HG03108 (cell line): ENCODE data around the gene TRAF3.
A peak's percentile ranks its signal among the peaks of the same experiment; 100 is the strongest.
"Not testable (repeated sequence)": the region's sequence is repeated elsewhere in the genome, so short reads cannot be mapped to it uniquely, and the experiment has no call there.

Source experiments
- ATAC-seq: cut with Tn5 transposase; IDR thresholded peaks from one replicate; pipeline ENCODE4 v1.9.1; 2021; ENCODE audit warnings: moderate library complexity; ENCODE audit not compliant: unreplicated experiment

Gene TRAF3

DNA sequence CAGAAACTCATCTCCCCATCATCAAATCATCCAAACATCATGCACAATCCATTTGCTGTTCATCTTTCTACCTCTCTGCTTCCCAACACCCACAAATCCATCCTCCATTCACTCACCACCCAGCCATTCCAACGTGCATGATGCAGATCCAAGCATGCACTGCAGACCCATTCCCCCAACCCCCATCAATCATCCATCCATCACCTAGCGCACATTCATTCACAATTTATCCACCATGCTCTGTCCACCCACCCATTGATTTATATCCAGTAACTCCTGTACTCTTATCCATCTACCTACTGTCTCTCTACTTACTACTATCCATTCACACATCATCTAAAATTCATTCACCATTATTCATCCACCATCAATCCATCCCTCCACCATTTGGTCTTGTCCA is 141.2 kb downstream of the TRAF3 start:
- no peak for ATAC-seq

DNA sequence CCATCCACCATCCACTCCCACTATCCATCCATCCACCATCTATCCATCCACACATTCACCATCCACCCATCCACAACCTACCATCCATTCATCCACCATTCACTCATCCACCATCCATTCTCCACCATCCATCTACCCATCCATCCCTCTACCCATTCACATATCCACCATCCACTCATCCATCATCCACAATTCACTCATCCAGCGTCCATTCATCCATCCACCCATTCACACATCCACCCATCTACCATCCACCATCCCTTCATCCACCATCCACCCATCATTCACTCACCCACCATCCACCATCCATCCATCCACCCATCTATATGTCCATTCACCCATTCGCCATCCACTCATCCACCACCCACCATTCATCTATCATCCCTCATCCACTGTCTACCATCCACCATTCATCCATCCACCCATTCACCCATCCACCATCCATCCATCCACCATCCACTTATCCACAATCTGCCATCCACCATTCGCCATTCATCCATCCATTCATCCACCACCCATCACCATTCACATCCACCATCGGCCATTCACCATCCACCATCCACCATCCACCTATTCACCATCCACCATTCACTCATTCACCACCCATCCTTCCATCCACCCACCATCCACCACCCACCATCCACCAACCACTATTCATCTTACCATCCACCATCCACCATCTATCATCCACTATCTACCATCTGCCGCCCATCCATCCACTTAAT is 143.2 kb downstream of the TRAF3 start:
- no peak for ATAC-seq

DNA sequence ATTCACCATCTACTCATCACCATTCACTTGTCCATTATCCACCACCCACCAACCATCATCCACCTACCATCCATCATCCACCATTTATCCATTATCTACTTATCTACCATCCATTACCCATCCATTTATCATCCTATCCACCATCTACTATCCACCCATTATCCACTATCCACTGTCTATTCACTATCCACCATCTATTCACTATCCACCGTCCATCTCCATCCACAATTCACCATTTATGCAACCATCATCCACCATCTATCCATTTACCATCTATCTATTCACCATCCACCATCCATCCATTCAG is 143.7 kb downstream of the TRAF3 start:
- ATAC-seq = no peak

DNA sequence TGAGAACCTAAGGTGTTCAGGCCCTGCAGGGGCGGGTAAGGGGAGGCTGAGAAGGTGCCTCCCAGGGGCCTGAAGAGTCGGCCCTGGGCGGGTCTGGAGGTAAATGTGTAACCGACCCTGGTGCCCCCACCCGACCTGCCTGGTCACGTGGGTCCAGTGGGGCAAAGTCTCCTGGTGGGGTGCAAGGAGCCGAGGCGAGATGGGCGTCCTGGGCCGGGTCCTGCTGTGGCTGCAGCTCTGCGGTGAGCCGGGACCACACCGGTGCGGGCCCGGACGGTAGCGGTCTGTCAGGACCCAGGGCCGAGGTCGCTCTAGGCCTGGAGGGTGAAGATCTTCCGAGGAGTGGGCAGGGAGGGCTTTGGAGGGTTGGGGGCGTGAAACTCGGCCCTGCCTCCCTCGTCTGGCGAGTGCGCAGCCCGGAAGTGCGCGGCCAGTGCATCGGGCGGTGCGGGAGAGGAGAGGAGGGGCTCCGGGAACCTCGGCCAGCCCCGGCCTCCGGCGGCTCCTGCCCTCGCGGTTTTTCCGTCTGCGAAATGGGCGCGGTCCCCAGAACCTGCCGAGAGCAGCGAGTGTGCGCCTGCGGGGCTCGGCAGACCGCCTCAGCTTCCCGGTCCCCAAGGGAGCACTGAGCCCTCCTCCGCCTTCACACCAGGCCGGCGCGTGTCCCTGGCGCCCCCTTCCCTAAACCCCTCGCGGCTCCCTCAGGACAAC is 145.4 kb downstream of the TRAF3 start, which contains the start of gene AMN:
TSS of gene AMN (plus strand) at position 174 of the 711 bp plus-strand sequence. CDS start at position 200, 26 bp downstream.
- no peak for ATAC-seq

DNA sequence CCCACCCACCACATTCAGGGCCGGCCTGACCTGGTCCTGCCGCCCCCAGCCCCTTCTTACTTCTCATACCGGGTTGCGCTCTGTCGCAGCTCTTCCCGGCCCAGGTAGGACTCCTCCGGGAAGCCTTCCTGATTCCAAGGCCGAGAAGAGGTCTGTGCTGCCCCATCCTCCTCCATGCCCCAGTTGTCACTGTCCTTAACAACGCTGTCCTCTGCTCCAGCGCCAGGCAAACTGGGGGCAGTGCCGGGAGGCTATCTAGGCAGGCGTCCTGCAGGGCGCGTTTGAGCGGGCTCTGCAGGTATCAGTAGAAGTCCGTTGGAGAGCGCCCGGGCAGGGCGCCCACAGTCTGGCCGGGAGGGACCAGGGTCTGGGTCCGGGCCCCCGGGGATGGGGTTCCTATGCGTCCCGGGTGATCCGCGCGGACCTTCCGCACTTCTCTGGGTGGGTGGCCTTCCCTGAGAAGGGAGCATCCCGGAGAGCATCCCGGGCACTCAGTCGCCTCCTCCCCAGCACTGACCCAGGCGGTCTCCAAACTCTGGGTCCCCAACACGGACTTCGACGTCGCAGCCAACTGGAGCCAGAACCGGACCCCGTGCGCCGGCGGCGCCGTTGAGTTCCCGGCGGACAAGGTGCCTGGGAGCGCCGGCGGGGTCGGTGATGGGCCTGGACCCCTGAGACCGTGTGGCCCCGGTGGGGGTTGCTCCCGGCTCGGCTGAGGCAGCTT is 146.1 kb downstream of the TRAF3 start:
- ATAC-seq = no peak

DNA sequence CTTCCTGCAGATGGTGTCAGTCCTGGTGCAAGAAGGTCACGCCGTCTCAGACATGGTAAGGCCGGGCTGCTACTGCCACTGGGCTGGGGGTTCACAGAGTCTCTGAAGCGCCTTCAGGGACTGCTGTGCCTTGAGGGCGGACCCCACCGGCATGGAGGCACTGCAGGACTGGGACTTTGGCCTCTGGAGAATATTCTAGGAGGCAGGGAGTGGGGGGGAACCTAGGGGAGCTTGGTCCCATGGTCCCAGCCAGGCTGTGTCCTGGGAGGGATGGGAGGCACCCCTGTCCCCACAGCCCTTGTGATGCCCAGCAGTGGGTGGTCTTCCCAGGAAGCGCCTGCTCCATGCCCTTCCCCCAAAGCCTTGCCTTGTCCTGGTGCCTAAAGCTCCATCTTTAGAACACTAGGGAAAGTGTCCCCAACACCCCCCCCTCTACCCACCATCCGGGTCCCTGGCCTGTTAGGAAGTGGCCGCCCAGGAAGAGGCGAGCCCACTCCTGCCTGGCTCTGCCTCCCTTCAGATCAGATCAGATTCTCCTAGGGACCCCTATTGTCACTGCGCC is 146.8 kb downstream of the TRAF3 start:
- ATAC-seq = no peak

DNA sequence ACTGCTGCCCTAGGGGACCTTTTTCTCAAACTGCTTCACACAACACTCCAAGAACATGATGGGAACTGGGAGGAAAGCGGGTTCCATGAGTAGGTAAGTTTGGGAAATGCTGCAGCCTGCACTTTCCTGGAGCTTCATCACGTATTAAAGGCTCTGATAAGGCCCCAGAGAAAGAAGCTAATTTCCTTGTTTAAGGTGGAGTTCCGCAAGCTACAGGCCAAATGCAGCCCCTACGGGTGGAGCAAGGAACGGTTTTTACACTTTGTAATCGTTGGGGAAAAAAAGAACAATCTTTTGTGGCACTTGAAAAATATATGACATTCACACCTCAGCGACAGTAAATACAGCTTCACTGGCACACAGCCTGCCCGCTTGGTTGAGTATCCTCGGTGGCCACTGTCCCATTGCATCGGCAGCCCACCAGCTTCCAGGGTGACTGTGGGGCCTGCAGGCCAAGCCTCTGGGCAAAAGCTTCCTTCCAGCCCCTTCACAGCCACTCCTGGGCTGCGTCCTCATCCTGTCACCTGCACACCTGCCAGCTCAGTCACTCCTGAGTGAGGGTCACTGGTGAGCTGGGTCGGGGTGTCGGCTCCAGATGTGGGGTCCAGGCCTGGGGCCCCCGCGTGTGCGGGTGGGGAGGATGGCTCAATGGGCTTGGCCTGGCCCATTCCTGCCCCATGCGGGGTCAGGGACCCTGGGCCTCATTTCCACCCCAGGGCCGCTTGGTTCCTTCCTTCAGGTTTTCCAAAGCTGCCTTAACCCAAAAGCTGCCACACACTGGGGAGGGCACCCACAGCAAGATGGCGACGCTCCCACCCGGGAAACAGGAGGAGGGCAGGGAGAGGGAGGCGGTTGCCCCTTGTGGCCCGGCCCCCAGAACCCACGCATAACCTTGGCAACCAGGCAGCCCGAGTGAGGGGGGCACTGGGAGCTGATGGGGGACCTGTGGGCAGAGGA is 147.7 kb downstream of the TRAF3 start:
- ATAC-seq = no peak

DNA sequence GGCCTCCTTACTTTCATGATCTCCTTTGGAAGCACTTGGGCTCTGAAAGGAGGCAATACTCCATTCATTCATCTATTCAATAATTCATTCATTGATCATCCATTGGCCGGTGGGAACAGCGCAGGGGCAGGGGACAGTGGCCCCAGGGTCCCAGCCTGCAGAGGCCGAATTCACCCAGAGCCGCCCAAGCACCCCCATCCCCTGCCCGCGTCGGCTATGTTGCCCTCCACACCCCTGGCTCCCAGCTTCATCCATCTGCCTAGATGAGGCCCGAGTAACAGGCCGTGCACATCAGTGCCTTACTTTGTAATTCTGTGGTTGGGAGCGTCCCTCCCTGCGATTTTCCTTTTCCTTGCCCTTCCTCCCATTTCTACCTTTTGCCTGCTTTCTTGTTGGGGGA is 148.4 kb downstream of the TRAF3 start:
- no peak for ATAC-seq

DNA sequence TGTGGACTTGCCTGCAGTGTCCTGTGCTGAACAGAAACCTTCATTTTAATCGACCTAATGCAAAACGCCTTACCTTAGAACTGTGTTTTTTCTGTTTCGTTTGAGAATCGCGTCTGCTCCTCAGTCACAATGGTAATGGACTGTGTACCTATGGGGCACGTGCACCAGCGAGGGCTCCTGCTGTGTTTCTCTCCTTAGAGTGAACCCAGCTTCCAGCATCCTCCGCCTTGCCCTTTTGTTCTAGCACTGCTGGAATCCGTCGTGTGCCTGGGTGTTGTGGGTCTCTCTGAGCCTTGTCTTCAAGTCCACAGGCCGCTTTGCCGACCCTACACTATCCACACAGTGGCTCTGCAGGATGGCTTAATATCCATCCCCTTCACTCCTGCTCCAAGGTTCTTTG is 148.9 kb downstream of the TRAF3 start:
- no peak for ATAC-seq

DNA sequence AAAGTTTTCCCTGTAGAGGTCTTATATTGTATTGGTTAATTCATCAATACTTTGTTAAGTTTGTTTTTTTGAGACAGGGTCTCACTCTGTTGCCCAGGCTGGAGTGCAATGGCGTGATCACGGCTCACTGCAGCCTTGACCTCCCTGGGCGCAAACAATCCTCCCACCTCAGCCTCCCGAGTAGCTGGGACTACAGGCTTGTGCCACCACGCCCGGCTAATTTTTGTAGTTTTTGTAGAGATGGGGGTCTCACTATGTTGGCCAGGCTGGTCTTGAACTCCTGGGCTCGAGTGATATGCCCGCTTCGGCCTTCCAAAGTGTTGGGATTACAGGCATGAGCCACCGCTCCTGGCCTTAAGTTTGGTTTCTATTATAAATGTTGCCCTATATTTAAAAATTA is 149.6 kb downstream of the TRAF3 start:
- not testable (repeated sequence) for ATAC-seq

DNA sequence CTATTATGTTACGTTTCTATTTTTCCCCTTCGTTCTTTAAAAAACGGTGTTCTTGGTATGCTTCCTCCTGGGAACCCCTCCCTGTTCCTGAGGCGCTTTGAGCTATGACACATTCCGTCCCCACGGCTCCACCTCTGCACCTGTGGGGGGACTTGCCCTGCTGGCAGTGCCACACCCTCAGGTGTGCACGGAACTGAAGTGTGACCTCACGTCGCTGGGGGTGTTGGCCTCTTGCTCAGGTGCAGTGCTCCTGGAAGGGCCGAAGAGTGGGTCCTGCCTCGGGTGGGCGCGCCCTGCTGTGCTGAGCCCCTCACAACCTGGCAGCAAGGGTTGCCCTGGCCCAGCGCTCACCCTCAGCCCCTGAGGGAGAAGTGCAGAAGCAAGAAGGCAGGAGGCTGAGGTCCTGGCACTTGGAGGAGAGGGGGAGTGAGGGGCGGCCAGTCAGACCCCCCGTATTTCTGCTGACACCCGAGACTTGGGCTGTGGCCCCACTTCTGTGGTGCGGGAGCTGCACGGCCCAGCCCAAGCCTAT is 150.2 kb downstream of the TRAF3 start:
- ATAC-seq = no peak

DNA sequence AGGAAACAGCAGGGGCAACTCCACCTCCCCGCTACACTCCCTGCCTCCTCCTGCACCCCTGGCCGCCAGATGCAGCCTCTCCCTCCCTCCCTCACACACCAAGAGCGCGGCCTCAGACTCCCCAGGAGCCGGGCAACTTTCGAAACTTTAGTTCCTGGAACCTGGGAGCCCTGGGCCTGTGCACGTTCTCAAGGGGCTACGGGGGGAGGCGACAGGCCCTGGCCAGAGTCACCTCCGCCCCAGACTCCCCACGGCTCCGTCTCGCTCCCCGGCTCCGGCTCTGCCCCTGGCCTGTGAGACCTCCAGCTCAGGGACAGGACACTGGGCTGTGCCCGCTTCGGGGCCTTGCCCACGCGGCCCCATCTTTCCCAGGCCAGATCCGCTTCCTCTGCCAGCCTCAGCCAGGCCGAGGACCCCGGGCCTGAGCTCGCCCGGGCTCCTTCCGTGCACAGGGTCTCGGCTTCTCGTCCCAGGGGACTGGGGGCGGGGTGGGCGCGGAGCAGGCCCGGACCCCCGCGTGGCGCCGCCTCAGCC is 150.7 kb downstream of the TRAF3 start:
- peak; percentile 17 for ATAC-seq

DNA sequence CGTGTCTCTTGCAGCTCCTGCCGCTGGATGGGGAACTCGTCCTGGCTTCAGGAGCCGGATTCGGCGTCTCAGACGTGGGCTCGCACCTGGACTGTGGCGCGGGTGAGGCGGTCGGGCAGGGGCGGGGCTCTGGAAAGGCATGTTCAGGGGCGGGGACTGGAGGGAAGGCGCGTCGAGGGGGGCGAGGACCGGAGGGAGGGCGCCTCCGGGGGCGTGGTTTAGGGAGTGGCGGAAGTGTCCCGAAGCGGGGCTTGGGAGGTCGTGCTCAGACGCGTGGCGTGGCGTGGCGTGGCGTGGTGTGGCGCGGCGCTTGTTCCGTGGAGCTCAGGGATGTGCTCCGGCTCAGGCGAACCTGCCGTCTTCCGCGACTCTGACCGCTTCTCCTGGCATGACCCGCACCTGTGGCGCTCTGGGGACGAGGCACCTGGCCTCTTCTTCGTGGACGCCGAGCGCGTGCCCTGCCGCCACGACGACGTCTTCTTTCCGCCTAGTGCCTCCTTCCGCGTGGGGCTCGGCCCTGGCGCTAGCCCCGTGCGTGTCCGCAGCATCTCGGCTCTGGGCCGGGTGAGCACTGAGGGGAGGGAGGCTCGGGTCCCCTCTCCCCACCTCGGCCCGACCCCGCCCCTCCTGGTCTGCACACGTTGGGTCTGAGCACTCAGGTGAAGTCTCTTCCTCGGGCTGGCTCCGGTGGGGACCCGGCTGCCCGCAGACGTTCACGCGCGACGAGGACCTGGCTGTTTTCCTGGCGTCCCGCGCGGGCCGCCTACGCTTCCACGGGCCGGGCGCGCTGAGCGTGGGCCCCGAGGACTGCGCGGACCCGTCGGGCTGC is 151.4 kb downstream of the TRAF3 start:
- ATAC-seq = peak; percentile 53

DNA sequence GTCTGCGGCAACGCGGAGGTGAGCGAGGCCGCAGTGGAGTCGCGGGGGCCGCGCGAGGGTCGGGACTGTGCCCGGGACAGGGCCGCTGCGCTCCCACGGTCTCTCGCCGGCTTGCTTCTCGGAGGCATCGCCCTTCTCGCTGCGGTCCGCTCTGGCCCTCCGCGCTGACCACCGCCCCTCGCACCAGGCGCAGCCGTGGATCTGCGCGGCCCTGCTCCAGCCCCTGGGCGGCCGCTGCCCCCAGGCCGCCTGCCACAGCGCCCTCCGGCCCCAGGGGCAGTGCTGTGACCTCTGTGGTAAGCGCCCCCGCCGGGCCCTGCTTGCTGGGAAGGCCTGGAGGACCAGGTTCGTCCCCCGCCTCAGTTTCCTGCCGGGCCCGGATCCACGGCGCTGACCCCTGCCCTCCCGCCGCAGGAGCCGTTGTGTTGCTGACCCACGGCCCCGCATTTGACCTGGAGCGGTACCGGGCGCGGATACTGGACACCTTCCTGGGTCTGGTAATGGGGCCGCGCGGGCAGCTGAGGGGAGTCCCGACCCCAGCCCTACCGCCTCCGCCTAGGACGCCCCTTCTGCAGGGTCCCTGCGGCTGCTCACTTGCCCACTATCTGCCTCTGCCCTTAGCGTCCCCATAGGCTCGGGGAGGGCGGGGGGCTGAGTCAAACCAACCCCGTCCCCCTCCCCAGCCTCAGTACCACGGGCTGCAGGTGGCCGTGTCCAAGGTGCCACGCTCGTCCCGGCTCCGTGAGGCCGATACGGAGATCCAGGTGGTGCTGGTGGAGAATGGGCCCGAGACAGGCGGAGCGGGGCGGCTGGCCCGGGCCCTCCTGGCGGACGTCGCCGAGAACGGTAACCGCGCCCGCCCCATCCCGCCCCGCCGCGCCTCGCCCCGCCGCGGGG is 152.2 kb downstream of the TRAF3 start:
- no peak for ATAC-seq

DNA sequence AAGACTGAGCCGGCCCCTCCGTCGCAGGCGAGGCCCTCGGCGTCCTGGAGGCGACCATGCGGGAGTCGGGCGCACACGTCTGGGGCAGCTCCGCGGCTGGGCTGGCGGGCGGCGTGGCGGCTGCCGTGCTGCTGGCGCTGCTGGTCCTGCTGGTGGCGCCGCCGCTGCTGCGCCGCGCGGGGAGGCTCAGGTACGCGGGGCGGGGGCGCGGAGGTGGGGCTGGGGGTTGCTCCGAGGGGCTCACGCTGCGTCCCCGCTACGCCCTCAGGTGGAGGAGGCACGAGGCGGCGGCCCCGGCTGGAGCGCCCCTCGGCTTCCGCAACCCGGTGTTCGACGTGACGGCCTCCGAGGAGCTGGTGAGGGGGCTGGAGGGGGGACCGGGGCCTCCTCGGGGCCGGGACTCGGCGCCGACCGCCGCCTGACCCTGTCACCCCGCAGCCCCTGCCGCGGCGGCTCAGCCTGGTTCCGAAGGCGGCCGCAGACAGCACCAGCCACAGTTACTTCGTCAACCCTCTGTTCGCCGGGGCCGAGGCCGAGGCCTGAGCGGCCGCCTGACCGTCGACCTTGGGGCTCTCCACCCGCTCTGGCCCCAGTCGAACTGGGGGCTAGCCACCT is 153.0 kb downstream of the TRAF3 start:
- ATAC-seq = no peak

DNA sequence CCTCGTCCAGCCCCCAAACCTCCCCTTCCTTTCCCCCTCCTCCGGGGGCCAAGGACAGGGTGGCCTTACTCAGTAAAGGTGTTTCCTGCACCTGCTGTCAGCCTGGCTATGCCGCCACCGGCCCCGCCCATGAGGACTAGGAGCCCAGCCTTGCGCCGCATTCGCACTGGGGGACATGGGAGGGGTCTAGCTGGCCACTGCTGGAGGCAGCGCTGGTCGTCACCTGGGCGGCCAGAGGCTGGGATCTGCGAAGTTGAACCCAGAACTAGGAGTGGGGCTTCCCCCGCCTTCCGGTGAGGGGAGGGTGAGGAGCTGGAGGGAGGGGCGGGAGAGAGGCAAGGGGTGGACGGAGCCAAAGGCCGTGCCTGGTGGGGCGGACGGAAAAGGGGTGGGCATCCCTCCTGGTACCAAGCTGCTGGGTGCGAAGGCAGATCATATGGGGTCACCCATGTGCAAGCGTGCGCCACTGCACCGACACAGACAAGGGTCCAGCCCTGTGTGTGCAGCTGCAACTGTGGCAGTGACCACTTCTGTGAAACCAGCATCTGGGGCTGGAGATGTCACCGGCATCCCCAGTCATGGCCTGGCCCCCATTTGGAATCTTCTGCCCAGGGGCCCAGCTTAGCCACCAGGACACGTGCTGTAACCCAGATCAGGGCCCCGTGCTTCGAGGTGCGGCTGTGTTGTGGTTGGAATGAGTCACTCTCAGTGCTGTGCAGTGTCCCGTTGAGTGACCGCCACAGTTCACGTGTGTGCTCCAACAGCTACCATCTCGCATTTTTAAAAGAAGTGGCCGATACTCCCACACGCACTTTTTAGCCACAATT is 153.7 kb downstream of the TRAF3 start:
- no peak for ATAC-seq
